GM12872 (cell line): ENCODE data around the gene PRDM2.

Experiments
- CTCF ChIP-seq: IDR thresholded peaks from 3 replicates; pipeline ENCODE4 v1.5.1; 2011; ENCODE audit warnings: low read depth, mild to moderate bottlenecking, low read length, moderate library complexity; ENCODE audit not compliant: insufficient read depth

The PRDM2 gene

GRCh38 chr1:13702425-13703127 is 2.6 kb downstream of the PRDM2 start:
- no peak for TF ChIP-seq CTCF

- TF ChIP-seq CTCF = no peak
Observed at GRCh38 chr1:13703128-13703513, 3.1 kb downstream of the PRDM2 start.

- no peak for TF ChIP-seq CTCF
Observed at GRCh38 chr1:13703558-13704490, 3.8 kb downstream of the PRDM2 start.

GRCh38 chr1:13706046-13706445 is 6.1 kb downstream of the PRDM2 start:
- no peak for TF ChIP-seq CTCF

- no peak for TF ChIP-seq CTCF
Observed at GRCh38 chr1:13707164-13707563, 7.2 kb downstream of the PRDM2 start.

- TF ChIP-seq CTCF = no peak
Observed at GRCh38 chr1:13708380-13708982, 8.5 kb downstream of the PRDM2 start.

- TF ChIP-seq CTCF = no peak
Observed at GRCh38 chr1:13710086-13710485, 10.1 kb downstream of the PRDM2 start.
